Measurements from ENCODE around the gene IL17C.

DNA sequence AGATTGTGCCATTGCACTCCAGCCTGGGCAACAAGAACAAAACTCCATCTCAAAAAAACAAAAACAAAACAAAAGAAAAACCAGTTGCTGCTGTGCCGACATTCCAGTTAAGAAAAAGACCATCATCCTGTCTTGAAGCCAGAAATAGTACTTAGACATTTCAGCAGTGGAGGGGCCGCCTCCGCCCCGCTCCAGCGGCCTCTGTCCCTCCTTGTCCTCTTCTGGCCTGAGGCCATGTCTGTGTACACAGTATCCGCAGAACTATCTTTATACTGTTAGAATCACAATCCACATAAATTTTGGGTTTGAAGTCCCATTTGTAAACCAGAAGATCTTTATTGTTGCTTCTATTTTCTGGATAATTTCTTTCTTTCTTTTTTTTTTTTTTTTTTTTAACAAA lies 43.3 kb upstream of the IL17C start:
- no peak for TF ChIP-seq CTCF (conservative IDR thresholded peaks at IDR 0.05; ENCODE audit: low read depth, low read length)
- TF ChIP-seq EZH2phosphoT487 (IDR thresholded peaks at IDR 0.05; ENCODE audit: borderline replicate concordance, low read length) = no peak
- TF ChIP-seq EZH2 (IDR thresholded peaks at IDR 0.05; ENCODE audit: low read length, unreplicated experiment) = no peak
